HepG2 (cell line): ENCODE measurements around the gene PLEKHA6. TPM values are rescaled to one million over a fixed set of nuclear protein-coding genes. Genes with fewer than 3 reads are reported as not detected.

Source experiments
- EZH2 ChIP-seq: conservative IDR thresholded peaks from 2 replicates; pipeline ENCODE4 v1.6.1; 2012; ENCODE audit warnings: mild to moderate bottlenecking, low read depth, low read length, moderate library complexity
- MEIS2 ChIP-seq: sonication (generic); formaldehyde crosslinking; IDR thresholded peaks from 2 replicates; pipeline ENCODE4 v1.9.0; 2021; ENCODE audit warnings: mild to moderate bottlenecking, missing genetic modification reagents
- NFE2L2 ChIP-seq: fragments of 150-350 bp; IDR thresholded peaks from 2 replicates; pipeline ENCODE4 v1.6.1; 2014; ENCODE audit warnings: low read length
- REL ChIP-seq: sonication (generic); formaldehyde crosslinking; conservative IDR thresholded peaks from 2 replicates; pipeline ENCODE4 v1.8.0; 2022; ENCODE audit warnings: mild to moderate bottlenecking, missing genetic modification reagents, moderate library complexity
- SATB2 ChIP-seq: sonication (generic); formaldehyde crosslinking; IDR thresholded peaks from 2 replicates; pipeline ENCODE4 v1.5.0; 2020; ENCODE audit warnings: missing genetic modification reagents
- YEATS2 ChIP-seq: sonication (generic); formaldehyde crosslinking; IDR thresholded peaks from 2 replicates; pipeline ENCODE4 v1.4.0; 2020; ENCODE audit warnings: missing genetic modification reagents, borderline replicate concordance
- ZIK1 ChIP-seq: sonication (generic); formaldehyde crosslinking; IDR thresholded peaks from 2 replicates; pipeline ENCODE4 v1.5.0; 2020; ENCODE audit warnings: mild to moderate bottlenecking, low read depth, missing genetic modification reagents, borderline replicate concordance
- ZKSCAN1 ChIP-seq: fragments of 150-350 bp; IDR thresholded peaks from 2 replicates; pipeline ENCODE4 v1.6.1; 2014; ENCODE audit warnings: low read length
- ZNF451 ChIP-seq: sonication (generic); formaldehyde crosslinking; IDR thresholded peaks from 2 replicates; pipeline ENCODE4 v1.5.0; 2020; ENCODE audit warnings: mild to moderate bottlenecking, missing genetic modification reagents
- ZNF766 ChIP-seq: sonication (generic); formaldehyde crosslinking; IDR thresholded peaks from 2 replicates; pipeline ENCODE4 v1.5.0; 2020; ENCODE audit warnings: missing genetic modification reagents, borderline replicate concordance
- polyA plus RNA-seq, 8 experiments: library from polyadenylated mRNA; depleted of rRNA in 3 of 8; stranded (reverse) in 7 of 8; unstranded in 1 of 8; fragments of >200 nt; fragmentation: Illumina TruSeq in 4 of 8; extraction: Trizol in 4 of 8; gene quantifications; 2 replicates each; pipeline versions ENCODE4 v1.2.1 to v1.2.3, GENCODE V29; 2011 to 2016; ENCODE audit warnings: low read depth in 4 of 8, missing spikeins in 1 of 8, mixed read lengths in 1 of 8; ENCODE audit not compliant: insufficient read depth in 1 of 8
- total RNA-seq, 5 experiments: library from RNA; depleted of rRNA; stranded (reverse); fragments of >200 nt; fragmentation: Illumina TruSeq; extraction: Trizol; gene quantifications; 2 replicates each; pipeline ENCODE4 v1.2.3, GENCODE V29; 2016; ENCODE audit warnings: low read depth in 1 of 5
- TF ChIP-seq, protein P1 (sequence below): sonication (generic); formaldehyde crosslinking; IDR thresholded peaks from 2 replicates; pipeline ENCODE4 v1.8.1; 2023; ENCODE audit warnings: mild to moderate bottlenecking, missing genetic modification reagents
- TF ChIP-seq, protein P2 (sequence below): sonication (generic); formaldehyde crosslinking; IDR thresholded peaks from 2 replicates; pipeline ENCODE4 v1.4.0; 2020; ENCODE audit warnings: missing genetic modification reagents, borderline replicate concordance
- TF ChIP-seq, protein P3 (sequence below): sonication (generic); formaldehyde crosslinking; IDR thresholded peaks from 2 replicates; pipeline ENCODE4 v1.5.1; 2020; ENCODE audit warnings: mild to moderate bottlenecking, missing genetic modification reagents, borderline replicate concordance
- TF ChIP-seq, protein P4 (sequence below): sonication (generic); formaldehyde crosslinking; IDR thresholded peaks from 2 replicates; pipeline ENCODE4 v1.4.0; 2020; ENCODE audit warnings: missing genetic modification reagents, mild to moderate bottlenecking, borderline replicate concordance
- TF ChIP-seq, protein P5 (sequence below): sonication (generic); formaldehyde crosslinking; IDR thresholded peaks from 2 replicates; pipeline ENCODE4 v1.5.0; 2020; ENCODE audit warnings: mild to moderate bottlenecking, low read depth, missing genetic modification reagents, borderline replicate concordance

The PLEKHA6 gene
- total and polyA plus RNA-seq, 2 of the 13 experiments (the other 11 are each of a cell fraction or from before 2014, with no cell fraction given), result 5.3 to 11.4 TPM

DNA sequence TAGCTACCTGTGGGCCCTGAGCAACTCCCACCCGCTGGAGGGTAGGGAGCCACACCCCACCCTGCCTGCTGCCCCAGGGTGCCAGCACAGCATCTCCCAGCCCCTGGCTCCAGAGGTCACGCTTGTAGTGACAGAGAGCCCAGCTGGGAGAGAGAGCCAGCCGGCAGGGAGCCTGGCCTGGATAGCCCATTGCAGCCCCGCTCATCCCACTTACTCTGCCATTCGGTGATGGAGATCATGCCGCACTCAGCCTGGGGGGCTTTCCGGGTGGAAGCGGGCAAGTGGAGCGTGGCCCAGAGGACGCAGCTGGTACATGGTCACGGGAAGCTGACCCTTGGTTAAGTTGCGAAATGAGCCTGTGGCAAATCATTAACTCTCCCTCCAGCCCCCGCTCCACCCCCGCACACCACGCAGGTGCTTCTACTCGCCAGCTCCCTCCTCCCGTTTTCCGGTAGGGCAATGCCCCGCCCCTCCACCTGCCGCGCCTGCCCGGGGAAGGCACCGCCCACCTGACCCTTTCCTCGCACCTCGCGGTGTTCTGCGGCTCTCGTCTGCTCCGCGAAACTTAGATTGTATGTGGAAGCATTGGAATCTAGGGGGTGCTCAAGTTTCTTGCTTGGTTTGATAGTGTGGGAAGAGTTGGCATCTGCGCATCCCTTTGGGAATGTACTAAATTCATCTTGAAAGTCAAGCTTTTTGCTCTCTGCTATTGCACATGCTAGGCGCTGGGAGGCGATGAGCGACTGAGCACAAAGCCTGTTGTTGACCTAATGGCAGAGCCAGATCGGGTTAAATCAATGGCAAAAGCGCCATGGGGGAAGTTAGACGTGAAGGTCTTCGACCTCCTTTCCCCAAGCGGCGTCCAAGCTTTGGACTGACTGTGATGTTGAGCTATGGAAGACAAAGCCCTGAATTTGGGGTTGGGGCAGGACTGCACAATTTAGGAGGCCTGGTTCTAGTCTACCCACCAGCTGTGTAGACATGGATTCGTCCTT, 145.8 kb downstream of the PLEKHA6 start, which contains the start of gene GOLT1A (continued):
- TF ChIP-seq, protein P1, sequence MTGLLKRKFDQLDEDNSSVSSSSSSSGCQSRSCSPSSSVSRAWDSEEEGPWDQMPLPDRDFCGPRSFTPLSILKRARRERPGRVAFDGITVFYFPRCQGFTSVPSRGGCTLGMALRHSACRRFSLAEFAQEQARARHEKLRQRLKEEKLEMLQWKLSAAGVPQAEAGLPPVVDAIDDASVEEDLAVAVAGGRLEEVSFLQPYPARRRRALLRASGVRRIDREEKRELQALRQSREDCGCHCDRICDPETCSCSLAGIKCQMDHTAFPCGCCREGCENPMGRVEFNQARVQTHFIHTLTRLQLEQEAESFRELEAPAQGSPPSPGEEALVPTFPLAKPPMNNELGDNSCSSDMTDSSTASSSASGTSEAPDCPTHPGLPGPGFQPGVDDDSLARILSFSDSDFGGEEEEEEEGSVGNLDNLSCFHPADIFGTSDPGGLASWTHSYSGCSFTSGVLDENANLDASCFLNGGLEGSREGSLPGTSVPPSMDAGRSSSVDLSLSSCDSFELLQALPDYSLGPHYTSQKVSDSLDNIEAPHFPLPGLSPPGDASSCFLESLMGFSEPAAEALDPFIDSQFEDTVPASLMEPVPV, result peak; percentile 87
- TF ChIP-seq ZNF766 (CRISPR knock-in tag), result peak; percentile 88
- no peak for TF ChIP-seq SATB2 (CRISPR knock-in tag)
- TF ChIP-seq, protein P2, sequence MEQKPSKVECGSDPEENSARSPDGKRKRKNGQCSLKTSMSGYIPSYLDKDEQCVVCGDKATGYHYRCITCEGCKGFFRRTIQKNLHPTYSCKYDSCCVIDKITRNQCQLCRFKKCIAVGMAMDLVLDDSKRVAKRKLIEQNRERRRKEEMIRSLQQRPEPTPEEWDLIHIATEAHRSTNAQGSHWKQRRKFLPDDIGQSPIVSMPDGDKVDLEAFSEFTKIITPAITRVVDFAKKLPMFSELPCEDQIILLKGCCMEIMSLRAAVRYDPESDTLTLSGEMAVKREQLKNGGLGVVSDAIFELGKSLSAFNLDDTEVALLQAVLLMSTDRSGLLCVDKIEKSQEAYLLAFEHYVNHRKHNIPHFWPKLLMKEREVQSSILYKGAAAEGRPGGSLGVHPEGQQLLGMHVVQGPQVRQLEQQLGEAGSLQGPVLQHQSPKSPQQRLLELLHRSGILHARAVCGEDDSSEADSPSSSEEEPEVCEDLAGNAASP, result no peak; the same call in 1 of the 2 replicates
- no peak for TF ChIP-seq NFE2L2
- 0 out of 2 replicates have a peak, but pooled peaks have one; percentile 46 for TF ChIP-seq MEIS2 (CRISPR knock-in tag)
- TF ChIP-seq, protein P3, sequence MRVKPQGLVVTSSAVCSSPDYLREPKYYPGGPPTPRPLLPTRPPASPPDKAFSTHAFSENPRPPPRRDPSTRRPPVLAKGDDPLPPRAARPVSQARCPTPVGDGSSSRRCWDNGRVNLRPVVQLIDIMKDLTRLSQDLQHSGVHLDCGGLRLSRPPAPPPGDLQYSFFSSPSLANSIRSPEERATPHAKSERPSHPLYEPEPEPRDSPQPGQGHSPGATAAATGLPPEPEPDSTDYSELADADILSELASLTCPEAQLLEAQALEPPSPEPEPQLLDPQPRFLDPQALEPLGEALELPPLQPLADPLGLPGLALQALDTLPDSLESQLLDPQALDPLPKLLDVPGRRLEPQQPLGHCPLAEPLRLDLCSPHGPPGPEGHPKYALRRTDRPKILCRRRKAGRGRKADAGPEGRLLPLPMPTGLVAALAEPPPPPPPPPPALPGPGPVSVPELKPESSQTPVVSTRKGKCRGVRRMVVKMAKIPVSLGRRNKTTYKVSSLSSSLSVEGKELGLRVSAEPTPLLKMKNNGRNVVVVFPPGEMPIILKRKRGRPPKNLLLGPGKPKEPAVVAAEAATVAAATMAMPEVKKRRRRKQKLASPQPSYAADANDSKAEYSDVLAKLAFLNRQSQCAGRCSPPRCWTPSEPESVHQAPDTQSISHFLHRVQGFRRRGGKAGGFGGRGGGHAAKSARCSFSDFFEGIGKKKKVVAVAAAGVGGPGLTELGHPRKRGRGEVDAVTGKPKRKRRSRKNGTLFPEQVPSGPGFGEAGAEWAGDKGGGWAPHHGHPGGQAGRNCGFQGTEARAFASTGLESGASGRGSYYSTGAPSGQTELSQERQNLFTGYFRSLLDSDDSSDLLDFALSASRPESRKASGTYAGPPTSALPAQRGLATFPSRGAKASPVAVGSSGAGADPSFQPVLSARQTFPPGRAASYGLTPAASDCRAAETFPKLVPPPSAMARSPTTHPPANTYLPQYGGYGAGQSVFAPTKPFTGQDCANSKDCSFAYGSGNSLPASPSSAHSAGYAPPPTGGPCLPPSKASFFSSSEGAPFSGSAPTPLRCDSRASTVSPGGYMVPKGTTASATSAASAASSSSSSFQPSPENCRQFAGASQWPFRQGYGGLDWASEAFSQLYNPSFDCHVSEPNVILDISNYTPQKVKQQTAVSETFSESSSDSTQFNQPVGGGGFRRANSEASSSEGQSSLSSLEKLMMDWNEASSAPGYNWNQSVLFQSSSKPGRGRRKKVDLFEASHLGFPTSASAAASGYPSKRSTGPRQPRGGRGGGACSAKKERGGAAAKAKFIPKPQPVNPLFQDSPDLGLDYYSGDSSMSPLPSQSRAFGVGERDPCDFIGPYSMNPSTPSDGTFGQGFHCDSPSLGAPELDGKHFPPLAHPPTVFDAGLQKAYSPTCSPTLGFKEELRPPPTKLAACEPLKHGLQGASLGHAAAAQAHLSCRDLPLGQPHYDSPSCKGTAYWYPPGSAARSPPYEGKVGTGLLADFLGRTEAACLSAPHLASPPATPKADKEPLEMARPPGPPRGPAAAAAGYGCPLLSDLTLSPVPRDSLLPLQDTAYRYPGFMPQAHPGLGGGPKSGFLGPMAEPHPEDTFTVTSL (CRISPR knock-in tag), result peak; percentile 18; the same call in 1 of the 2 replicates
- no peak for TF ChIP-seq REL
- no peak for TF ChIP-seq ZNF451 (CRISPR knock-in tag)
- TF ChIP-seq, protein P4, sequence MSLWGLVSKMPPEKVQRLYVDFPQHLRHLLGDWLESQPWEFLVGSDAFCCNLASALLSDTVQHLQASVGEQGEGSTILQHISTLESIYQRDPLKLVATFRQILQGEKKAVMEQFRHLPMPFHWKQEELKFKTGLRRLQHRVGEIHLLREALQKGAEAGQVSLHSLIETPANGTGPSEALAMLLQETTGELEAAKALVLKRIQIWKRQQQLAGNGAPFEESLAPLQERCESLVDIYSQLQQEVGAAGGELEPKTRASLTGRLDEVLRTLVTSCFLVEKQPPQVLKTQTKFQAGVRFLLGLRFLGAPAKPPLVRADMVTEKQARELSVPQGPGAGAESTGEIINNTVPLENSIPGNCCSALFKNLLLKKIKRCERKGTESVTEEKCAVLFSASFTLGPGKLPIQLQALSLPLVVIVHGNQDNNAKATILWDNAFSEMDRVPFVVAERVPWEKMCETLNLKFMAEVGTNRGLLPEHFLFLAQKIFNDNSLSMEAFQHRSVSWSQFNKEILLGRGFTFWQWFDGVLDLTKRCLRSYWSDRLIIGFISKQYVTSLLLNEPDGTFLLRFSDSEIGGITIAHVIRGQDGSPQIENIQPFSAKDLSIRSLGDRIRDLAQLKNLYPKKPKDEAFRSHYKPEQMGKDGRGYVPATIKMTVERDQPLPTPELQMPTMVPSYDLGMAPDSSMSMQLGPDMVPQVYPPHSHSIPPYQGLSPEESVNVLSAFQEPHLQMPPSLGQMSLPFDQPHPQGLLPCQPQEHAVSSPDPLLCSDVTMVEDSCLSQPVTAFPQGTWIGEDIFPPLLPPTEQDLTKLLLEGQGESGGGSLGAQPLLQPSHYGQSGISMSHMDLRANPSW (CRISPR knock-in tag), result 0 out of 2 replicates have a peak, but pooled peaks have one; percentile 38
- TF ChIP-seq ZKSCAN1, result no peak
- peak; percentile 63; the same call in 1 of the 2 replicates for TF ChIP-seq ZIK1 (CRISPR knock-in tag)
- TF ChIP-seq YEATS2 (CRISPR knock-in tag), result peak; percentile 87; the same call in 1 of the 2 replicates
- TF ChIP-seq, protein P5, sequence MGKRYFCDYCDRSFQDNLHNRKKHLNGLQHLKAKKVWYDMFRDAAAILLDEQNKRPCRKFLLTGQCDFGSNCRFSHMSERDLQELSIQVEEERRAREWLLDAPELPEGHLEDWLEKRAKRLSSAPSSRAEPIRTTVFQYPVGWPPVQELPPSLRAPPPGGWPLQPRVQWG (CRISPR knock-in tag), result no peak
- no peak for TF ChIP-seq EZH2
